Stimulated activated CD8-positive, alpha-beta memory T cell treated with anti-CD3 and anti-CD28 coated beads, Interleukin-4, amount 100 ng/mL, for 4 hours (primary cell): ENCODE data around the gene SDC3.

ENCODE experiments used
- DNase-seq, 2 donors: peaks; one replicate each; pipeline ENCODE4 v3.0.0-alpha.2; 2020; ENCODE audit warnings: low read depth in 2 of 2, low spot score in 1 of 2

The SDC3 gene

GRCh38 chr1:30890502-30891226, 17.9 kb downstream of the SDC3 start:
- DNase-seq, result no peak

GRCh38 chr1:30889511-30889910, 19.0 kb downstream of the SDC3 start:
- no peak for DNase-seq

- DNase-seq, result no peak
Measured at GRCh38 chr1:30888975-30889374, 19.6 kb downstream of the SDC3 start.

GRCh38 chr1:30888391-30888790, 20.2 kb downstream of the SDC3 start:
- no peak for DNase-seq

GRCh38 chr1:30887485-30888315, 20.9 kb downstream of the SDC3 start:
- no peak for DNase-seq

- no peak for DNase-seq
Measured at GRCh38 chr1:30886710-30887428, 21.7 kb downstream of the SDC3 start.

- no peak for DNase-seq
Measured at GRCh38 chr1:30885570-30886522, 22.7 kb downstream of the SDC3 start.

- DNase-seq, result no peak
Measured at GRCh38 chr1:30884723-30885122, 23.8 kb downstream of the SDC3 start.

- DNase-seq, result no peak
Measured at GRCh38 chr1:30883389-30884172, 25.0 kb downstream of the SDC3 start.

- no peak for DNase-seq
Measured at GRCh38 chr1:30882678-30883388, 25.7 kb downstream of the SDC3 start.

GRCh38 chr1:30881319-30882181, 27.0 kb downstream of the SDC3 start:
- DNase-seq, result no peak

- DNase-seq, result no peak
Measured at GRCh38 chr1:30880678-30881318, 27.8 kb downstream of the SDC3 start.

- no peak for DNase-seq
Measured at GRCh38 chr1:30879940-30880677, 28.4 kb downstream of the SDC3 start.

GRCh38 chr1:30879126-30879786, 29.3 kb downstream of the SDC3 start:
- DNase-seq, result no peak

GRCh38 chr1:30878559-30878958, 30.0 kb downstream of the SDC3 start:
- no peak for DNase-seq

- no peak for DNase-seq
Measured at GRCh38 chr1:30878016-30878415, 30.5 kb downstream of the SDC3 start.
